ACC112 (cell line): ENCODE data around the gene RBM11.

Experiments
- H2AFZ ChIP-seq: fragments of 200-600 bp; sonication (generic); one replicate; pipeline ENCODE4 v1.6.0; 2017; ENCODE audit warnings: antibody characterized with exemption, low read length; ENCODE audit not compliant: unreplicated experiment
- H3K27ac ChIP-seq: fragments of 200-600 bp; sonication (generic); 2 replicates; pipeline ENCODE4 v1.5.1; 2014; ENCODE audit warnings: low read depth, mild to moderate bottlenecking, antibody characterized with exemption, low read length, moderate library complexity
- H3K27me3 ChIP-seq: fragments of 200-600 bp; sonication (generic); 2 replicates; pipeline ENCODE4 v1.6.1; 2014; ENCODE audit warnings: mild to moderate bottlenecking, antibody characterized with exemption, low read length, moderate library complexity, mixed read lengths; ENCODE audit not compliant: insufficient read depth
- H3K36me3 ChIP-seq: fragments of 200-600 bp; sonication (generic); 2 replicates; pipeline ENCODE4 v1.6.1; 2016; ENCODE audit warnings: mild to moderate bottlenecking, antibody characterized with exemption, low read length, moderate library complexity, mixed read lengths; ENCODE audit not compliant: insufficient read depth
- H3K4me1 ChIP-seq: fragments of 200-600 bp; sonication (generic); one replicate; pipeline ENCODE4 v1.6.1; 2016; ENCODE audit warnings: low read length, mixed read lengths; ENCODE audit not compliant: insufficient read depth, unreplicated experiment, control insufficient read depth
- H3K4me3 ChIP-seq: fragments of 200-600 bp; sonication (generic); 2 replicates; pipeline ENCODE4 v1.5.1; 2014; ENCODE audit warnings: mild to moderate bottlenecking, low read depth, low read length
- H3K79me2 ChIP-seq: fragments of 200-600 bp; sonication (generic); one replicate; pipeline ENCODE4 v1.6.0; 2016; ENCODE audit warnings: low read length; ENCODE audit not compliant: control insufficient read depth, unreplicated experiment, insufficient read depth

RBM11 gene

GRCh38 chr21:14270631-14271030 is 54.7 kb downstream of the RBM11 start:
- no peak overlapping the region for H2AFZ ChIP-seq
- H3K27me3 ChIP-seq = peaks cover 49% of the 10 kb centered on the region
- no peaks in the 10 kb centered on the region for H3K79me2 ChIP-seq
- no peak overlapping the region for H3K4me3 ChIP-seq
- H3K27ac ChIP-seq = no peak overlapping the region
- H3K4me1 ChIP-seq = no peaks in the 10 kb centered on the region
- no peaks in the 10 kb centered on the region for H3K36me3 ChIP-seq

DNA sequence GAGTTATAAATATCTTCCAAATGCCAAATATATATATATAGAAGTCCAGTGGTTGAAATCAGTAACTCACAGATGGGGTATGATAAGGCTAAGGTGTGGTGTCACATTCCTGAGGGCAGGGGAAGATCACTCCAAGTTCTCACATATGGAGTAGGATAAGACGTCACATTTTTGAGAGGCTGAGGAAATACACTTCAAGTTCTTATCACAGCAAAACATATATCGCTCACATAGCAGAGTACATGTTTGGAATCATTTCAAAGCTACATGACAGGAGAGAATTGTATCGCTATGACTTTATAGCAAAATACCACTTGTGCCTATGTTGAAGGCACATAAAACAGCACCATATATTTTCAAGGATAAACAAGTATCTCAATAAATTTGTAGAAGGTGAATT is 55.1 kb downstream of the RBM11 start:
- Histone ChIP-seq H3K4me1 (no peaks in the 10 kb centered on the region), H3K27ac (no peak overlapping the region), H3K36me3 (no peaks in the 10 kb centered on the region), H2AFZ (no peak overlapping the region), H3K27me3 (peaks cover 53% of the 10 kb centered on the region), H3K4me3 (no peak overlapping the region), H3K79me2 (no peaks in the 10 kb centered on the region)

GRCh38 chr21:14271641-14272040 is 55.7 kb downstream of the RBM11 start:
- no peak overlapping the region for H2AFZ ChIP-seq
- H3K27me3 ChIP-seq = peaks cover 54% of the 10 kb centered on the region
- H3K27ac ChIP-seq = no peak overlapping the region
- H3K4me1 ChIP-seq = no peaks in the 10 kb centered on the region
- no peaks in the 10 kb centered on the region for H3K79me2 ChIP-seq
- H3K4me3 ChIP-seq = no peak overlapping the region
- H3K36me3 ChIP-seq = no peaks in the 10 kb centered on the region

DNA sequence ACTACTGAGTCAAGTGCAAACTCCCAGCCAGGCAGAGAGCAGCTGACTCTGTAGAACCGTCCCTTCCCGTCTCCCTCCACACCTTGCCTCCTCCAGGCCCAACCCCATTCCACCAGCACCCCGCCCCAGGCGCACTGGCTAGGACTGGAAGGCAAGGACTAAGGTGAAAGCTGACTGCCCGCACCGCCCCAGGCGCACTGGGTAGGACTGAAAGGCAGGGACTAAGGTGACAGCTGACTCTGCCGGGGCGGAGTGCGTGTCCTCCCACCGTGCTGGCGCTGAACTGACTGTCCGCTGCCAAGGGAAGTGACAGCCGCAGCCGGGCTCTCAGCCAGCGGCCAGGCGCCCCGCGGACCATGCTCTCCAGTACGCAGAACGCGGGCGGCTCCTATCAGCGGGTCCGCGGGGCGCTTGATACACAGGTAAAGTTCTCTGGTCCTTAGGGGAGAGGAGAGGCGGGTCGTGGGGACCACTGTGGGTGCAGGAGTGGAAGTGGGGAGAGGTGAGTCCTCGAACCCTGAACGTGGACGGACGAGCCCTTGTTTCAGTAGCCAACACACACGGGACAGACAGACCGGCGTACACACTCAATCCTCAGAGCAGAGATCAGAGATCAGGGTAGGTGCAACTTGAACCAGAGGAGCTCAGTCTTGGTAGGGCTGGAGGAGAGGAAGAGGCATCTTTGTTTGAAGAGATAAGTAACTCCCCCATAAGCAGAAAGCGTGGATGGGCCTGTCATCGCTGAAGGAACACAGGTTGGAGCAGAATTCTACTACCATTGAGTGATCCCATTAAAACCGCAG is 58.0 kb downstream of the RBM11 start:
- Histone ChIP-seq H3K4me3 (no peak overlapping the region), H3K79me2 (no peaks in the 10 kb centered on the region), H3K27ac (no peak overlapping the region), H3K27me3 (peaks cover 54% of the 10 kb centered on the region), H3K4me1 (no peaks in the 10 kb centered on the region), H2AFZ (no peak overlapping the region), H3K36me3 (no peaks in the 10 kb centered on the region)

DNA sequence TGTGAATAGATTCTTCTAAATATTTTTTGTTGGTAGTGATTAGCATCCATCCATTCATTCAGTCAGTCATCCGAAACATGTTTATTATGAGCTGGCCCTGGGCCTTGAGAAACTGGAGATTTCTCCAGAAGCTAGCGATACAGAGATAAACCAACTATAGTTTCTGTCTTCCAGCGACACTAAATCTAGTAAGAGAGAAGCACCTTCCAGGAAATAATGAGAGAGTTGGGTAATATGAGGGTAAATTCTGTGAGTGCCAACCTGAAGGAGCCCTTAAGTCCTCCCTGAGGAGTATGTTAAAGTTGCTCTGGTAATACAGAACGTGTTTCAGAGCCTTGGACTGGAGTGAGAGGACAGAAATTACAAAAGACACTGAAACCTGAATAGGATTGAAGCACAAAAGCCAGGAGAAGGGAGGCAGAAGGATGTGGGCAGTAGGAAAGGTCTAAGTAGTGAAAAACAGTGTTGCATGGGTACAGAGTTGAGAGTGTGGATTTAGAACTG is 59.8 kb downstream of the RBM11 start:
- Histone ChIP-seq H3K27me3 (peaks cover 54% of the 10 kb centered on the region), H3K27ac (no peak overlapping the region), H3K4me3 (no peak overlapping the region), H3K79me2 (no peaks in the 10 kb centered on the region), H3K36me3 (no peaks in the 10 kb centered on the region), H2AFZ (no peak overlapping the region), H3K4me1 (no peaks in the 10 kb centered on the region)
